Cardiac fibroblast (primary cell): ENCODE data around the gene GRIA4.

Experiments used
- DNase-seq, 2 donors: peaks; one replicate each; pipeline versions ENCODE4 v3.0.0 to v3.0.0-alpha.2; 2010; ENCODE audit warnings: low read depth in 2 of 2
- H3K4me3 ChIP-seq, 2 donors: replicated peaks in 1 of 2; 1 replicate in 1 of 2; 2 replicates in 1 of 2; pipeline ENCODE4 v1.5.1; 2011; ENCODE audit warnings: low read depth in 2 of 2, low read length in 2 of 2, mild to moderate bottlenecking in 2 of 2, moderate library complexity in 1 of 2
- CTCF ChIP-seq: IDR thresholded peaks from one replicate; pipeline ENCODE4 v1.5.1; 2011; ENCODE audit warnings: low read depth, mild to moderate bottlenecking, low read length, inconsistent platforms

Gene GRIA4

GRCh38 chr11:105899772-105900171 is 289.9 kb downstream of the GRIA4 start:
- TF ChIP-seq CTCF = no peak
- DNase-seq = no peak
- H3K4me3 ChIP-seq = no peak overlapping the region

GRCh38 chr11:105900515-105901035 is 290.7 kb downstream of the GRIA4 start:
- no peak for TF ChIP-seq CTCF
- no peak for DNase-seq
- H3K4me3 ChIP-seq = no peak overlapping the region

DNA sequence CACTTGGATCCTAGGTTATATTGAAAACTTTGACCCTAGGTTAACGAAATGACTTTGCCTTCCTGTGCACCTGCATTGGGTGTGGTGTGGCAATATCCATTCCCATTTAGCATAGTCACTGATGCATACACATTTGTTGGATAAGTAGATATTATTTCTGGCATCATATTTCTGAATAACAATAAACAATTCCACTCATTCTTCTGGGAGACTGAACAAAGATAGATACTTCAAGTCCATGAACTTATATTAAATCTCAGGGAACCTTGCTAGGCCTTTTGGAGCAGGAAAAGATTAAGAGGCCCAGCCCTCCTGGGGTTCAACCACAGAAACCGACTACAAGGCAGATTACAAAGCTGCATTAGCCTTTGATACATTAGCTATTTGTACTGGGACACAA is 293.2 kb downstream of the GRIA4 start:
- H3K4me3 ChIP-seq = no peak overlapping the region
- no peak for TF ChIP-seq CTCF
- DNase-seq = no peak

- no peak for TF ChIP-seq CTCF
- H3K4me3 ChIP-seq = no peak overlapping the region
- DNase-seq = no peak
Measured at GRCh38 chr11:105906517-105906916, 296.6 kb downstream of the GRIA4 start.

- DNase-seq = no peak
- no peak overlapping the region for H3K4me3 ChIP-seq
- TF ChIP-seq CTCF = no peak
Measured at GRCh38 chr11:105907319-105907718, 297.4 kb downstream of the GRIA4 start.

- H3K4me3 ChIP-seq = no peak overlapping the region
- no peak for TF ChIP-seq CTCF
- peak; percentile 2 to 34 for DNase-seq
Measured at GRCh38 chr11:105910095-105910715, 300.3 kb downstream of the GRIA4 start.

DNA sequence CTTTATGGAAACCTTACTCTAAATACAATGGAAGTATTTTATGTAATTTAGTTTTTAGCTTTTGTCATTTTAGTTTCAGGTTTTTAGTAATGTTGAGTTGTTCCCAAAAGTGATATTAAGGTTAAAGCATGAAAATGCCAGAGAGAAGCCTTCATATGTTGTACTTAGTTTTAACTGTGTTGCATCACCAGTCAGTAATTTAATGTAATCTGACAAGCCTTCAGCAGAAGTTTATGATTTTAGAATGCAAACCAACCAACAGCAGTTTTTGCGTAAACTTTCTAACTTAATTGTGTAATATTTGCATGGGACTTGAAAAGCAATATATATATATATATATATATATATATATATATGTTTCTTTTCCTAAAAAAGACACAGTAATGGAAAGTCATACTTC is 301.6 kb downstream of the GRIA4 start:
- no peak overlapping the region for H3K4me3 ChIP-seq
- TF ChIP-seq CTCF = no peak
- no peak for DNase-seq
